ENCODE measurements around the gene PLK1.

PLK1 gene

GRCh38 chr16:23700093-23700492, 21.4 kb downstream of the PLK1 start:
- no peak for DNase-seq
- H3K27me3 ChIP-seq (ENCODE audit: insufficient read depth, low read depth, severe bottlenecking), result no peaks in the 10 kb centered on the region
- H3K9me3 ChIP-seq (ENCODE audit: severe bottlenecking), result peaks cover 6% of the 10 kb centered on the region
- no peak overlapping the region for H3K27ac ChIP-seq
- no peak overlapping the region for H3K4me3 ChIP-seq (ENCODE audit: low read depth, low read length)
- no peak for TF ChIP-seq CTCF (IDR thresholded peaks at IDR 0.05; ENCODE audit: low read depth, low read length)
- no peaks in the 10 kb centered on the region for H3K36me3 ChIP-seq

- no peaks in the 10 kb centered on the region for H3K36me3 ChIP-seq
- DNase-seq, result peak; percentile 48
- no peak overlapping the region for H3K4me3 ChIP-seq (ENCODE audit: low read depth, low read length)
Observed at GRCh38 chr16:23700509-23700908, 21.8 kb downstream of the PLK1 start.

GRCh38 chr16:23701045-23701444, 22.4 kb downstream of the PLK1 start:
- no peak for DNase-seq
- TF ChIP-seq CTCF (IDR thresholded peaks at IDR 0.05; ENCODE audit: low read depth, low read length), result no peak
- no peak overlapping the region for H3K4me3 ChIP-seq (ENCODE audit: low read depth, low read length)
- H3K9me3 ChIP-seq (ENCODE audit: severe bottlenecking), result peaks cover 6% of the 10 kb centered on the region
- no peaks in the 10 kb centered on the region for H3K27me3 ChIP-seq (ENCODE audit: insufficient read depth, low read depth, severe bottlenecking)
- H3K27ac ChIP-seq, result no peak overlapping the region
- no peaks in the 10 kb centered on the region for H3K36me3 ChIP-seq

More at GRCh38 chr16:23700509-23700908, 21.8 kb downstream of the PLK1 start:
- no peak for TF ChIP-seq CTCF (IDR thresholded peaks at IDR 0.05; ENCODE audit: low read depth, low read length)
- H3K27ac ChIP-seq, result no peak overlapping the region
- H3K27me3 ChIP-seq (ENCODE audit: insufficient read depth, low read depth, severe bottlenecking), result no peaks in the 10 kb centered on the region
- H3K9me3 ChIP-seq (ENCODE audit: severe bottlenecking), result peaks cover 6% of the 10 kb centered on the region

- no peaks in the 10 kb centered on the region for H3K27me3 ChIP-seq (ENCODE audit: insufficient read depth, low read depth, severe bottlenecking)
- no peak overlapping the region for H3K4me3 ChIP-seq (ENCODE audit: low read depth, low read length)
- TF ChIP-seq CTCF (IDR thresholded peaks at IDR 0.05; ENCODE audit: low read depth, low read length), result no peak
- peaks cover 6% of the 10 kb centered on the region for H3K9me3 ChIP-seq (ENCODE audit: severe bottlenecking)
- H3K27ac ChIP-seq, result no peak overlapping the region
- no peak for DNase-seq
- no peaks in the 10 kb centered on the region for H3K36me3 ChIP-seq
Observed at GRCh38 chr16:23702951-23703350, 24.3 kb downstream of the PLK1 start.

GRCh38 chr16:23704772-23705516, 26.3 kb downstream of the PLK1 start:
- no peak overlapping the region for H3K27ac ChIP-seq
- H3K36me3 ChIP-seq, result no peaks in the 10 kb centered on the region
- no peak overlapping the region for H3K4me3 ChIP-seq (ENCODE audit: low read depth, low read length)
- no peaks in the 10 kb centered on the region for H3K27me3 ChIP-seq (ENCODE audit: insufficient read depth, low read depth, severe bottlenecking)
- no peak for TF ChIP-seq CTCF (IDR thresholded peaks at IDR 0.05; ENCODE audit: low read depth, low read length)
- no peak for DNase-seq
- peaks cover 18% of the 10 kb centered on the region for H3K9me3 ChIP-seq (ENCODE audit: severe bottlenecking)

GRCh38 chr16:23705517-23705902, 26.8 kb downstream of the PLK1 start:
- H3K9me3 ChIP-seq (ENCODE audit: severe bottlenecking), result peaks cover 20% of the 10 kb centered on the region

More at GRCh38 chr16:23705517-23705902, 26.8 kb downstream of the PLK1 start:
- Histone ChIP-seq H3K4me3 (ENCODE audit: low read depth, low read length) (no peak overlapping the region), H3K36me3 (no peaks in the 10 kb centered on the region), H3K27me3 (ENCODE audit: insufficient read depth, low read depth, severe bottlenecking) (no peaks in the 10 kb centered on the region), H3K27ac (no peak overlapping the region)
- DNase-seq, result no peak
- no peak for TF ChIP-seq CTCF (IDR thresholded peaks at IDR 0.05; ENCODE audit: low read depth, low read length)

Measured in WERI-Rb-1 (cell line).